ENCODE measurements around the gene CMTM4. TPM values are rescaled to one million over a fixed set of nuclear protein-coding genes. Genes with fewer than 3 reads are reported as not detected.

Gene CMTM4
- total RNA-seq, 1 donor = 20.7 TPM

- no peak for TF ChIP-seq CTCF (IDR thresholded peaks at IDR 0.05; ENCODE audit: insufficient read depth, low read depth, low read length)
- DNase-seq (ENCODE audit: low read depth) = no peak
- H3K4me3 ChIP-seq (ENCODE audit: low read depth, low read length) = no peak overlapping the region
Observed at GRCh38 chr16:66576296-66576695, 120.2 kb downstream of the CMTM4 start.

GRCh38 chr16:66575060-66575459 is 121.5 kb downstream of the CMTM4 start:
- H3K4me3 ChIP-seq (ENCODE audit: low read depth, low read length) = no peak overlapping the region
- no peak for TF ChIP-seq CTCF (IDR thresholded peaks at IDR 0.05; ENCODE audit: insufficient read depth, low read depth, low read length)
- no peak for DNase-seq (ENCODE audit: low read depth)

GRCh38 chr16:66574531-66574930 is 122.0 kb downstream of the CMTM4 start:
- DNase-seq (ENCODE audit: low read depth) = no peak
- TF ChIP-seq CTCF (IDR thresholded peaks at IDR 0.05; ENCODE audit: insufficient read depth, low read depth, low read length) = no peak
- H3K4me3 ChIP-seq (ENCODE audit: low read depth, low read length) = no peak overlapping the region

GRCh38 chr16:66574081-66574480 is 122.5 kb downstream of the CMTM4 start:
- DNase-seq (ENCODE audit: low read depth) = no peak
- H3K4me3 ChIP-seq (ENCODE audit: low read depth, low read length) = no peak overlapping the region
- TF ChIP-seq CTCF (IDR thresholded peaks at IDR 0.05; ENCODE audit: insufficient read depth, low read depth, low read length) = no peak

GRCh38 chr16:66572356-66572755 is 124.2 kb downstream of the CMTM4 start:
- no peak for DNase-seq (ENCODE audit: low read depth)
- H3K4me3 ChIP-seq (ENCODE audit: low read depth, low read length) = no peak overlapping the region
- TF ChIP-seq CTCF (IDR thresholded peaks at IDR 0.05; ENCODE audit: insufficient read depth, low read depth, low read length) = no peak

GRCh38 chr16:66569827-66570405 is 126.6 kb downstream of the CMTM4 start:
- TF ChIP-seq CTCF (IDR thresholded peaks at IDR 0.05; ENCODE audit: insufficient read depth, low read depth, low read length) = no peak
- H3K4me3 ChIP-seq (ENCODE audit: low read depth, low read length) = no peak overlapping the region
- peak; percentile 88 for DNase-seq (ENCODE audit: low read depth)

- peak; percentile 67 for DNase-seq (ENCODE audit: low read depth)
- no peak overlapping the region for H3K4me3 ChIP-seq (ENCODE audit: low read depth, low read length)
- TF ChIP-seq CTCF (IDR thresholded peaks at IDR 0.05; ENCODE audit: insufficient read depth, low read depth, low read length) = no peak
Observed at GRCh38 chr16:66569131-66569530, 127.4 kb downstream of the CMTM4 start.
